Endodermal cell (in vitro differentiated cells): ENCODE measurements around the gene CKMT1A. TPM values are rescaled to one million over a fixed set of nuclear protein-coding genes. Genes with fewer than 3 reads are reported as not detected.
A peak's percentile ranks its signal among the peaks of the same experiment; 100 is the strongest.
"Not testable (repeated sequence)": the region's sequence is repeated elsewhere in the genome, so short reads cannot be mapped to it uniquely, and the experiment has no call there.

Experiments used
- DNase-seq: peaks from one replicate; pipeline ENCODE4 v3.0.0-alpha.2; 2017
- H3K27ac ChIP-seq: 2 replicates; pipeline ENCODE4 v1.5.1; 2013; ENCODE audit warnings: mild to moderate bottlenecking, low read depth, low read length, moderate library complexity
- H3K27me3 ChIP-seq: 2 replicates; pipeline ENCODE4 v1.6.1; 2013; ENCODE audit warnings: mild to moderate bottlenecking, low read length, moderate library complexity; ENCODE audit not compliant: insufficient read depth, control insufficient read depth, poor library complexity, severe bottlenecking
- H3K36me3 ChIP-seq: 2 replicates; pipeline ENCODE4 v1.7.0; 2013; ENCODE audit warnings: mild to moderate bottlenecking, low read length, moderate library complexity; ENCODE audit not compliant: control insufficient read depth, insufficient read depth
- H3K4me1 ChIP-seq: one replicate; pipeline ENCODE4 v1.7.0; 2013; ENCODE audit warnings: low read length; ENCODE audit not compliant: control insufficient read depth, insufficient read depth
- H3K4me3 ChIP-seq: 2 replicates; pipeline ENCODE4 v1.5.1; 2013; ENCODE audit warnings: mild to moderate bottlenecking, low read length, moderate library complexity
- H3K9ac ChIP-seq: 2 replicates; pipeline ENCODE4 v1.6.1; 2013; ENCODE audit warnings: mild to moderate bottlenecking, low read length, moderate library complexity; ENCODE audit not compliant: poor library complexity, severe bottlenecking; ENCODE audit errors: extremely low read depth
- H3K9me3 ChIP-seq: 2 replicates; pipeline ENCODE4 v1.6.1; 2013; ENCODE audit warnings: mild to moderate bottlenecking, low read length, moderate library complexity; ENCODE audit not compliant: control insufficient read depth
- H3K27ac Mint-ChIP-seq: 2 replicates; pipeline ENCODE4 v1.8.0; 2020; ENCODE audit warnings: mixed read lengths
- H3K27me3 Mint-ChIP-seq: 2 replicates; pipeline ENCODE4 v1.8.0; 2021; ENCODE audit warnings: mild to moderate bottlenecking, mixed read lengths; ENCODE audit not compliant: insufficient read depth
- H3K36me3 Mint-ChIP-seq: 2 replicates; pipeline ENCODE4 v1.8.0; 2020; ENCODE audit warnings: low read depth, mixed read lengths
- H3K4me1 Mint-ChIP-seq: 2 replicates; pipeline ENCODE4 v1.8.0; 2020; ENCODE audit warnings: mixed read lengths
- H3K4me3 Mint-ChIP-seq: 2 replicates; pipeline ENCODE4 v1.8.0; 2020; ENCODE audit warnings: mild to moderate bottlenecking, moderate library complexity, mixed read lengths
- H3K9me3 Mint-ChIP-seq: 2 replicates; pipeline ENCODE4 v1.8.0; 2020; ENCODE audit warnings: mild to moderate bottlenecking, mixed read lengths
- WGBS, 2 experiments: methylation state at CpG; one replicate each; pipeline versions ENCODE4 v1.1.5 to v1.1.7; 2013; ENCODE audit warnings: missing lambda C conversion rate in 2 of 2, mixed read lengths in 1 of 2; ENCODE audit not compliant: insufficient coverage in 1 of 2, insufficient read length in 1 of 2; 5-methylcytosine and 5-hydroxymethylcytosine counted together
- long read RNA-seq, 4 experiments: library from polyadenylated mRNA in 2 of 4; library from RNA in 1 of 4; library from capped mRNA in 1 of 4; stranded (forward) in 3 of 4; unstranded in 1 of 4; transcript quantifications; one replicate each; pipeline ENCODE4 v2.0.0, GENCODE V29; 2020 to 2021; ENCODE audit warnings: inconsistent platforms in 1 of 4
- polyA plus RNA-seq, 2 experiments: library from polyadenylated mRNA; stranded (reverse); fragments of 50-300 nt; gene quantifications; one replicate each; pipeline ENCODE4 v1.2.3, GENCODE V29; 2013
- total RNA-seq, 2 donors: library from RNA; stranded (reverse); fragmentation: NEBNext Ultra II Directional in 1 of 2; extraction: Animal tissue kit (Norgen Biotek cat#: 25700) in 1 of 2; gene quantifications; 2 replicates in 1 of 2; 3 replicates in 1 of 2; pipeline ENCODE4 v1.2.1, GENCODE V29; 2021
- TF ChIP-seq, protein P1 (sequence below): fragments of 200-600 bp; sonication (generic); conservative IDR thresholded peaks from 2 replicates; pipeline ENCODE4 v1.5.0; 2021; ENCODE audit warnings: antibody characterized with exemption, mild to moderate bottlenecking

Gene CKMT1A
- 1 to 10 TPM in 1 of 2 donors, under 1 TPM in 1; 0.55 to 4.4 TPM for total RNA-seq
- 5.5 TPM for polyA plus RNA-seq (2013, experiment 1 of 2)
- 2.1 TPM for polyA plus RNA-seq (2013, experiment 2 of 2)
- long read RNA-seq, experiment 1, partial matches to known transcripts: 0 of 1 reads
- long read RNA-seq, experiment 1, other reads (novel, unspliced or antisense): 0 of 1 reads
- long read RNA-seq, experiment 2, partial matches to known transcripts: 0 of 1 reads
- long read RNA-seq, experiment 2, other reads (novel, unspliced or antisense): 0 of 1 reads
- long read RNA-seq, experiment 3, transcript CKMT1A-202 (9 exons, 1,911 nt): major isoform, 24 of 28 reads
- long read RNA-seq, experiment 3, partial matches to known transcripts: 0 of 28 reads
- long read RNA-seq, experiment 3, other reads (novel, unspliced or antisense): 4 of 28 reads
- long read RNA-seq, experiment 4: 0 reads

DNA sequence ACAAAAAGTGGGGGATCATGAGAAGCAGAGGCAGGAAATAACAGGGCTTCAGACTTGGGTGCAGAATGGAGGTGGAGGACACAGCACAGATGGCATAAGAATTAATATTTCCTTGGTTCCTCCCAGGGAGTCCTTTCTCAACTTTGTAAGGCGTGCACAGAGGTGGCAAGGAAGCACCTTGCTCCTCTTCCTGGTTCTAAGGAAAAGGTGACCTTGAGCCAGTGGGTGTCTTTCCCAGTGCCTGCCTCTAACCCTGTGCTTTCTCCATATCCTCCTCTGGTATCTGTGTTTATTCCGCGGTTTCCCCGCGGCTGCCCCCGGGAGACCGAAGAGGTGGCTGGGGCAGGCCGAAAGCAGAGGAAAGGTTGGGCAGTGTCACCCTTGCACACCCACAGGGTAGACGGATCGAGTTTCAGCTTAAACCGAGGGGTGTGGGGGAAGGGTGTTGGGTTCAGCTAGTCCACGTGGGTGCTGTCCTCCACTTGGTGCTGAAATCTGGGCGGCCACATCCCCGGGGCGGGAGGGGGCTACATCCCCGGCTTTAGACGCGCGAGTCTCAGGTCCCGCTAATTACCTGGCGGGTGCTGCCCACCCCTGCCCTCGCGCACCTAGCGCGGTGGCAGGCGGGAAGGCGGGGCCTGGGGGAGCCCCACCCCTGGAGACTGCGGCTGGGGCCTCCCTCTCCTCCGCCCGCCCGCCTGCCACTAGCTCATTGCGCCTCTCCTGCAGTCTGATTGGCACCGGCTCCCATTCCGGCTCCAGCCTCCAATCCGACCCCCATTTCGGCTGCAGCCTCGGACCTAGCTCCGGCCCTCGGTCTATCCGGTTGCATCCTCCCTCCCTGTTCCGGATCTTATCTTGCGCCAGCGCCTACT is at the start of gene CKMT1A:
TSS of gene CKMT1A (plus strand) at position 712 of the 875 bp plus-strand sequence. CDS start 192 bp downstream, outside the sequence.
- H3K36me3 Mint-ChIP-seq, H3K4me1 ChIP-seq, DNase-seq, H3K27ac ChIP-seq, H3K27ac Mint-ChIP-seq, H3K27me3 Mint-ChIP-seq, H3K4me3 Mint-ChIP-seq, H3K9ac ChIP-seq, H3K9me3 ChIP-seq, H3K4me1 Mint-ChIP-seq, H3K9me3 Mint-ChIP-seq, H3K27me3 ChIP-seq, H3K4me3 ChIP-seq, H3K36me3 ChIP-seq: not testable (repeated sequence)
- WGBS, 2 experiments: no CpG with 5 or more reads among the region's 43 CpGs

DNA sequence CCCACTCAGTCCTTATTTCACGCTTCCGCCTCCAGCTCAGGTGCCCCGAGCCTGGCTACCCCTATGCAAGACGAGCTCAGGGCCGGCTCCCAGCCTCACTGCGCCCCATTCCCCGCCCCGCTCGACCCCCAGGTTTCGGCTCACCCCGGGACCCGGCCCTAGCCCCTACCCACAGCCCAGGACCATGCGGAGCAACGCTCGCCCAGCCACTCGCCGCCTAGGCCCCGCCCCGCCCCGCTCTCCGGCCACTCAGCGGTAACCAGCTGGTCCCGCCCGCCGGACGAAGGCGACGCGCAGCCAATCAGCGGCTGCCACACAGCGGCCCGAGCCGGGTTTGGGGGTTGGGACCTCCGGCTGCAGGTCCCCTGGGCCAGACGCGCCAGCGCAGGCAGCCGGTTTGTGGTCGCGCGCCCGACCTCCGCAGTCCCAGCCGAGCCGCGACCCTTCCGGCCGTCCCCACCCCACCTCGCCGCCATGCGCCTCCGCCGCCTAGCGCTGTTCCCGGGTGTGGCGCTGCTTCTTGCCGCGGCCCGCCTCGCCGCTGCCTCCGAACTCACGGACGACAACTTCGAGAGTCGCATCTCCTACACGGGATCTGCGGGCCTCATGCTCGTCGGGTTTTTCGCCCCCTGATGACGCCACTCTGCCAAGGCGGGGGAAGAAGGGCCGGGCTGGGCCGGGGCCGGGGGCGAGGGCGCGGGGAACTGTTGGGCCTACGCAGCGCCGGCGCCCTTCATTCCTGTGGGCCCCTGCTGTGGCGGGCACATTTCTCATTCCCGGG is 44.8 kb upstream of the CKMT1A start, which contains the start of gene CATSPER2:
TSS of gene CATSPER2 (minus strand) at position 196 of the 781 bp plus-strand sequence. CDS start 783 bp downstream, outside the sequence.
- no peak within 1 kb of the TSS for H3K27ac ChIP-seq
- 95 to 98% methylated on average over 43 to 85 of the region's 85 CpGs for WGBS, 2 experiments
- peaks cover 8% of the 10 kb centered on the region for H3K27me3 Mint-ChIP-seq
- TF ChIP-seq, protein P1, sequence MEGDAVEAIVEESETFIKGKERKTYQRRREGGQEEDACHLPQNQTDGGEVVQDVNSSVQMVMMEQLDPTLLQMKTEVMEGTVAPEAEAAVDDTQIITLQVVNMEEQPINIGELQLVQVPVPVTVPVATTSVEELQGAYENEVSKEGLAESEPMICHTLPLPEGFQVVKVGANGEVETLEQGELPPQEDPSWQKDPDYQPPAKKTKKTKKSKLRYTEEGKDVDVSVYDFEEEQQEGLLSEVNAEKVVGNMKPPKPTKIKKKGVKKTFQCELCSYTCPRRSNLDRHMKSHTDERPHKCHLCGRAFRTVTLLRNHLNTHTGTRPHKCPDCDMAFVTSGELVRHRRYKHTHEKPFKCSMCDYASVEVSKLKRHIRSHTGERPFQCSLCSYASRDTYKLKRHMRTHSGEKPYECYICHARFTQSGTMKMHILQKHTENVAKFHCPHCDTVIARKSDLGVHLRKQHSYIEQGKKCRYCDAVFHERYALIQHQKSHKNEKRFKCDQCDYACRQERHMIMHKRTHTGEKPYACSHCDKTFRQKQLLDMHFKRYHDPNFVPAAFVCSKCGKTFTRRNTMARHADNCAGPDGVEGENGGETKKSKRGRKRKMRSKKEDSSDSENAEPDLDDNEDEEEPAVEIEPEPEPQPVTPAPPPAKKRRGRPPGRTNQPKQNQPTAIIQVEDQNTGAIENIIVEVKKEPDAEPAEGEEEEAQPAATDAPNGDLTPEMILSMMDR: no peak
- no peaks in the 10 kb centered on the region for H3K27me3 ChIP-seq
- H3K9ac ChIP-seq: no peak within 1 kb of the TSS
- H3K36me3 Mint-ChIP-seq: peaks cover 17% of the 10 kb centered on the region
- no peak within 1 kb of the TSS for H3K27ac Mint-ChIP-seq
- H3K4me1 Mint-ChIP-seq: no peaks in the 10 kb centered on the region
- no peak within 1 kb of the TSS for H3K4me3 ChIP-seq
- H3K9me3 Mint-ChIP-seq: peaks cover 16% of the 10 kb centered on the region
- no peaks in the 10 kb centered on the region for H3K36me3 ChIP-seq
- H3K4me3 Mint-ChIP-seq: no peak within 1 kb of the TSS
- H3K4me1 ChIP-seq: no peaks in the 10 kb centered on the region
- peak; percentile 45 for DNase-seq
- H3K9me3 ChIP-seq: peaks cover 7% of the 10 kb centered on the region

DNA sequence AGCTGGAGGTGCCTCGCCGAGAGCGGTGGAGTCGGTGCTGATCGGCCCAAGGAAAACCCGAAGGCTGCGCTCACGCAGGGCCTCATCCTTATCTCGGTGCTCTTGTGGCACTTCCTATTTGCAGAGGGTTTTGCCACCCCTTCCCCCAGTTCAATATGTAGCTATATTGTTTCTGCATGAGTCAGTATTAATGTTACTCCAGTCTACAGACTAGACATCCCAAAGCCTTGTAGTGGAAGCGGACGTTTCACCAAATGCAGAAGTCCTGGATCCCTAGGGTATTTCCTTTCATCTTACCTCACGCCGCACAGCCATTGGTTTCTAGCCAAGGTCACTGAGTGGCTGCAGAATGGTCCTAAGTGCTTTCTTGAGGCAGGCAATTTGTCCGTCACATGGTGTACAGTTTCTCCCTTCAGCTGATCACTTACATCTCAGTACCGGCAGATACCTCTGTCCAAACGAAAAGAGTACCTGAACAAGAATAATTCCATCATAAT is 44.2 kb upstream of the CKMT1A start:
- H3K36me3 ChIP-seq, H3K27me3 Mint-ChIP-seq, H3K9ac ChIP-seq, H3K4me1 Mint-ChIP-seq, H3K4me3 ChIP-seq, H3K9me3 ChIP-seq, H3K27ac ChIP-seq, H3K4me3 Mint-ChIP-seq, H3K4me1 ChIP-seq, H3K27ac Mint-ChIP-seq, H3K27me3 ChIP-seq, DNase-seq: not testable (repeated sequence)
- H3K9me3 Mint-ChIP-seq: peaks cover 16% of the 10 kb centered on the region
- 93 to 97% methylated on average over 5 to 16 of the region's 16 CpGs for WGBS, 2 experiments
- peaks cover 17% of the 10 kb centered on the region for H3K36me3 Mint-ChIP-seq

DNA sequence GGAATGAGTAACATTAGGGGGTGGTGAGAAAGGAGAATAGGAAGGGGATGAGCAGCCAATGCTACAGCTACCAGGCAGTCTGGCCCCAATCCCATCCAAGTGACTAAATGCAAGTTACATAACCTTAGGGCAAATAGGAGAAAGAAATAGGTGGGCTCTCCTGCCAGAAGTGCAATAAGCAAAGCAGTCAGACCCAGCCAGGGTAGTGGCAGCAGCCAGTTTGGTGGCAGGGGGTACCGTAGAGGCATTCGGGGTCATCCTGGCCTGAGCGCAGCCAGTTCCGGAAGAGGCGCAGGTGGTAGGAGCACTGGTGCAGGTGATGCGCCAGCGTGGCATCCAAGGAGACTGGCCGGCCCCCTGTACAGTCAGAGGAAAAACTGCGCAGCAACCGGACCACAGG is 33.9 kb upstream of the CKMT1A start:
- not testable (repeated sequence) for DNase-seq, H3K27me3 ChIP-seq, H3K36me3 ChIP-seq, H3K9ac ChIP-seq, H3K4me1 ChIP-seq, H3K27ac Mint-ChIP-seq, H3K27ac ChIP-seq, H3K4me3 ChIP-seq, H3K4me3 Mint-ChIP-seq, H3K9me3 ChIP-seq, H3K36me3 Mint-ChIP-seq, H3K4me1 Mint-ChIP-seq, H3K9me3 Mint-ChIP-seq
- peaks cover 12% of the 10 kb centered on the region for H3K27me3 Mint-ChIP-seq
- whole genome bisulfite sequencing, 2 experiments: no CpG with 5 or more reads among the region's 10 CpGs

DNA sequence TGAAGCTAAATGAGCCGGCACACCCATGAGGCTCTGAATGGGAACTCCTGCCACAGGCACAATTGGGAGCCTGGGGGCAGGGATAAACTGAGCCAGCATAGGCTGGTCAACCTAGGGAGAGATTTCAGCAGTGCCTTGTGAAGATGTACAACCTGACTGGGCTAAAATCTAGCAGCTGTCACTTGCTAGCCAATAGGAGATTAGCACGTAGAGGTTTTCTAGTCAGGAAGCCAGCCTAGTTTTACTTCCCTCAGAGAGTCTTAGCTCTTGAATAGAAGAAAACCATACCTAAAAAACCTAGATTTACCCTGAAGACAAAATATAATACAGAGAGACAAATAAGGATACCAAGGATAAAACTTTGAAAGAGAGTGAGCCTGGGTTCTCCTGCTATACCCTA is 31.4 kb upstream of the CKMT1A start:
- H3K27me3 Mint-ChIP-seq: peaks cover 12% of the 10 kb centered on the region
- no CpG with 5 or more reads among the region's 2 CpGs for WGBS, 2 experiments
- H3K4me1 Mint-ChIP-seq: not testable (repeated sequence)

More for the DNA sequence above, 31.4 kb upstream of the CKMT1A start:
- not testable (repeated sequence) for H3K36me3 Mint-ChIP-seq, H3K9me3 ChIP-seq, H3K4me1 ChIP-seq, H3K4me3 ChIP-seq, DNase-seq, H3K9me3 Mint-ChIP-seq, H3K36me3 ChIP-seq, H3K9ac ChIP-seq, H3K4me3 Mint-ChIP-seq, H3K27ac ChIP-seq, H3K27me3 ChIP-seq, H3K27ac Mint-ChIP-seq
